HepG2 (cell line): Measurements from ENCODE around the gene NEURL2. TPM values are rescaled to one million over a fixed set of nuclear protein-coding genes. Genes with fewer than 3 reads are reported as not detected.

Experiments
- CEBPB ChIP-seq: IDR thresholded peaks from 2 replicates; pipeline ENCODE4 v1.6.1; 2011; ENCODE audit warnings: low read depth, low read length, improper control_type of control experiment, borderline replicate concordance
- FOSL1 ChIP-seq: sonication (generic); formaldehyde crosslinking; IDR thresholded peaks from 2 replicates; pipeline ENCODE4 v1.9.0; 2021; ENCODE audit warnings: missing genetic modification reagents, borderline replicate concordance
- KAT2B ChIP-seq: fragments of 150-350 bp; IDR thresholded peaks from 2 replicates; pipeline ENCODE4 v1.6.1; 2014; ENCODE audit warnings: low read depth, low read length, borderline replicate concordance
- MAF1 ChIP-seq: sonication (generic); formaldehyde crosslinking; IDR thresholded peaks from 2 replicates; pipeline ENCODE4 v1.5.0; 2020; ENCODE audit warnings: missing genetic modification reagents, borderline replicate concordance
- MATR3 ChIP-seq: sonication (generic); formaldehyde crosslinking; IDR thresholded peaks from 2 replicates; pipeline ENCODE4 v1.4.0; 2020; ENCODE audit warnings: missing genetic modification reagents
- MAZ ChIP-seq, 2 experiments: sonication (generic) in 1 of 2; formaldehyde crosslinking in 1 of 2; IDR thresholded peaks; 2 replicates each; pipeline versions ENCODE4 v1.5.0 to v1.6.1; 2012 to 2020; ENCODE audit warnings: low read depth in 2 of 2, mild to moderate bottlenecking in 2 of 2, borderline replicate concordance in 1 of 2, improper control_type of control experiment in 1 of 2, low read length in 1 of 2, missing genetic modification reagents in 1 of 2, moderate library complexity in 1 of 2
- MLLT10 ChIP-seq: sonication (generic); formaldehyde crosslinking; IDR thresholded peaks from 2 replicates; pipeline ENCODE4 v1.4.0; 2020; ENCODE audit warnings: missing genetic modification reagents
- NAIF1 ChIP-seq: sonication (generic); formaldehyde crosslinking; IDR thresholded peaks from 2 replicates; pipeline ENCODE4 v1.5.0; 2020; ENCODE audit warnings: mild to moderate bottlenecking, missing genetic modification reagents, borderline replicate concordance
- NCOA2 ChIP-seq: sonication (generic); formaldehyde crosslinking; IDR thresholded peaks from 2 replicates; pipeline ENCODE4 v1.8.0; 2022; ENCODE audit warnings: inconsistent platforms
- NONO ChIP-seq, 2 experiments: fragments of 450-650 bp in 1 of 2; sonication (generic) in 1 of 2; formaldehyde crosslinking in 1 of 2; IDR thresholded peaks in 1 of 2; conservative IDR thresholded peaks in 1 of 2; 2 replicates each; pipeline versions ENCODE4 v1.6.1 to v1.8.0; 2017 to 2022; ENCODE audit warnings: mild to moderate bottlenecking in 1 of 2, missing genetic modification reagents in 1 of 2, moderate library complexity in 1 of 2
- TCF12 ChIP-seq, 2 experiments: fragments of 450-650 bp in 1 of 2; sonication (generic) in 1 of 2; formaldehyde crosslinking in 1 of 2; IDR thresholded peaks; 2 replicates each; pipeline versions ENCODE4 v1.6.1 to v1.8.0; 2017 to 2022; ENCODE audit warnings: antibody characterized with exemption in 1 of 2, mild to moderate bottlenecking in 1 of 2, missing genetic modification reagents in 1 of 2, moderate library complexity in 1 of 2
- TOPORS ChIP-seq: sonication (generic); formaldehyde crosslinking; IDR thresholded peaks from 2 replicates; pipeline ENCODE4 v1.8.0; 2023; ENCODE audit warnings: mild to moderate bottlenecking, missing genetic modification reagents
- ZFP62 ChIP-seq: sonication (generic); formaldehyde crosslinking; IDR thresholded peaks from 2 replicates; pipeline ENCODE4 v1.4.0; 2020; ENCODE audit warnings: missing genetic modification reagents
- ZNF264 ChIP-seq: sonication (generic); formaldehyde crosslinking; IDR thresholded peaks from 2 replicates; pipeline ENCODE4 v1.4.0; 2020; ENCODE audit warnings: missing genetic modification reagents
- ZNF629 ChIP-seq: sonication (generic); formaldehyde crosslinking; conservative IDR thresholded peaks from 2 replicates; pipeline ENCODE4 v1.5.0; 2020; ENCODE audit warnings: missing genetic modification reagents
- ZNF678 ChIP-seq: sonication (generic); formaldehyde crosslinking; IDR thresholded peaks from 2 replicates; pipeline ENCODE4 v1.4.0; 2020; ENCODE audit warnings: mild to moderate bottlenecking, missing genetic modification reagents
- ZNF749 ChIP-seq: sonication (generic); formaldehyde crosslinking; IDR thresholded peaks from 2 replicates; pipeline ENCODE4 v1.8.0; 2022; ENCODE audit warnings: mild to moderate bottlenecking, missing genetic modification reagents, moderate library complexity, borderline replicate concordance
- ZNF788 ChIP-seq: sonication (generic); formaldehyde crosslinking; IDR thresholded peaks from 2 replicates; pipeline ENCODE4 v1.5.0; 2020; ENCODE audit warnings: mild to moderate bottlenecking, missing genetic modification reagents, borderline replicate concordance
- polyA plus RNA-seq, 8 experiments: library from polyadenylated mRNA; depleted of rRNA in 3 of 8; stranded (reverse) in 7 of 8; unstranded in 1 of 8; fragments of >200 nt; fragmentation: Illumina TruSeq in 4 of 8; extraction: Trizol in 4 of 8; gene quantifications; 2 replicates each; pipeline versions ENCODE4 v1.2.1 to v1.2.3, GENCODE V29; 2011 to 2016; ENCODE audit warnings: low read depth in 4 of 8, missing spikeins in 1 of 8, mixed read lengths in 1 of 8; ENCODE audit not compliant: insufficient read depth in 1 of 8
- total RNA-seq, 5 experiments: library from RNA; depleted of rRNA; stranded (reverse); fragments of >200 nt; fragmentation: Illumina TruSeq; extraction: Trizol; gene quantifications; 2 replicates each; pipeline ENCODE4 v1.2.3, GENCODE V29; 2016; ENCODE audit warnings: low read depth in 1 of 5
- TF ChIP-seq, protein P1 (sequence below): sonication (generic); formaldehyde crosslinking; IDR thresholded peaks from 2 replicates; pipeline ENCODE4 v1.4.0; 2020; ENCODE audit warnings: missing genetic modification reagents
- TF ChIP-seq, protein P2 (sequence below): sonication (generic); formaldehyde crosslinking; IDR thresholded peaks from 2 replicates; pipeline ENCODE4 v1.4.0; 2020; ENCODE audit warnings: missing genetic modification reagents
- TF ChIP-seq, protein P3 (sequence below): IDR thresholded peaks from 2 replicates; pipeline ENCODE4 v1.6.1; 2016; ENCODE audit warnings: missing genetic modification reagents, missing compliant biosample characterization

The NEURL2 gene
- total and polyA plus RNA-seq, 2 of the 13 experiments (the other 11 are each of a cell fraction or from before 2014, with no cell fraction given), result 7.2 to 9.7 TPM

DNA sequence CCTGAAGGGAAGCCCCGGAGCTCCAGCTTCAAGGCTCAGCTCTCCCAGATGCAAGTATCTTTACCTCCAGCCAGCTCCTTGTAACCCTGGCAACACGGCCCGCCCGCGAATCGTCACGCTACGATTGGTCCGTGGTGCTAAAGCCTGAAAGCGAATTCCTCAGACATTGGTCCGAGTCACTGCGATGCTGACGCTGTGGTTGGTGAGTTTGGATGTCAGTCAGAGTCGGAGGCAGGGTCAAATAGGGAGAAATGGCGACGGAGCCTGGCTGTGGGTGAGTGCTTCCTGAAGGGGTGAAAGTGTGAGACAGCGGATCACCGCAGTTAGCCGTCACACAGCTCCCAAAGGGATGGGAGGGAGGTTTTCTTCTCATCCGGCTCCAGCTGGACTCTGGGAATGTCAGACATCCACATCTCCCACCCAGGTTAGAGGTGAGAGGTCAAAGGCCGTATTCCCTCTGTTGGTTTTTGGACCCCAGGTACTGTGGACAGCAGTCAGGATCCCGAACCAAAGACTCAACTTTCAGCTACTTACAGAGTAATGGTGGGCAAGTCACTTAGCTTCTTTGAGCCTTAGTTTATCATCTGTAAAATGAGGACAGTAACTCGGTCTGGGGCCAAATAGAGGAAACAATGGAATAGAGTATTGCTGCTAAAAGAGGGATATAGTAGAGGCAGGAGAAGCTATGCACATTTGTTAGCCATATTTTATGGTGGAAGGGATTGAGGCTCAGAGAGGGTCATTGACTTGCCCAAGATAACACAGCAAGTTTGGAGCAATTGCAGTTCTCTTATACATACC, 9.8 kb downstream of the NEURL2 start, which contains the start of gene ZSWIM1 (continued):
- TF ChIP-seq ZNF678 (CRISPR knock-in tag) (peak; percentile 86), MATR3 (CRISPR knock-in tag) (no peak), ZNF788 (CRISPR knock-in tag) (peak; percentile 53; the same call in 1 of the 2 replicates), CEBPB (no peak), ZNF629 (CRISPR knock-in tag) (no peak), ZNF749 (CRISPR knock-in tag) (0 out of 2 replicates have a peak, but pooled peaks have one; percentile 41), MAZ (IDR thresholded peaks at IDR 0.05; ENCODE audit: borderline replicate concordance, low read depth, low read length) (no peak), MAZ (CRISPR knock-in tag; IDR thresholded peaks at IDR 0.05; ENCODE audit: low read depth) (peak; percentile 59; the same call in 1 of the 2 replicates), ZNF264 (CRISPR knock-in tag) (no peak; the same call in 1 of the 2 replicates), KAT2B (no peak), NAIF1 (CRISPR knock-in tag) (no peak), MLLT10 (CRISPR knock-in tag) (no peak), NCOA2 (CRISPR knock-in tag) (peak; percentile 24), MAF1 (no peak; the same call in 1 of the 2 replicates), TOPORS (CRISPR knock-in tag) (no peak), ZFP62 (no peak), NONO (IDR thresholded peaks at IDR 0.05) (no peak), NONO (CRISPR knock-in tag; conservative IDR thresholded peaks at IDR 0.05) (peak; percentile 84), TCF12 (IDR thresholded peaks at IDR 0.05) (no peak), TCF12 (CRISPR knock-in tag; IDR thresholded peaks at IDR 0.05) (no peak), FOSL1 (CRISPR knock-in tag) (no peak)
- TF ChIP-seq, protein P1, sequence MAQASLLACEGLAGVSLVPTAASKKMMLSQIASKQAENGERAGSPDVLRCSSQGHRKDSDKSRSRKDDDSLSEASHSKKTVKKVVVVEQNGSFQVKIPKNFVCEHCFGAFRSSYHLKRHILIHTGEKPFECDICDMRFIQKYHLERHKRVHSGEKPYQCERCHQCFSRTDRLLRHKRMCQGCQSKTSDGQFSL, result no peak
- TF ChIP-seq, protein P2, sequence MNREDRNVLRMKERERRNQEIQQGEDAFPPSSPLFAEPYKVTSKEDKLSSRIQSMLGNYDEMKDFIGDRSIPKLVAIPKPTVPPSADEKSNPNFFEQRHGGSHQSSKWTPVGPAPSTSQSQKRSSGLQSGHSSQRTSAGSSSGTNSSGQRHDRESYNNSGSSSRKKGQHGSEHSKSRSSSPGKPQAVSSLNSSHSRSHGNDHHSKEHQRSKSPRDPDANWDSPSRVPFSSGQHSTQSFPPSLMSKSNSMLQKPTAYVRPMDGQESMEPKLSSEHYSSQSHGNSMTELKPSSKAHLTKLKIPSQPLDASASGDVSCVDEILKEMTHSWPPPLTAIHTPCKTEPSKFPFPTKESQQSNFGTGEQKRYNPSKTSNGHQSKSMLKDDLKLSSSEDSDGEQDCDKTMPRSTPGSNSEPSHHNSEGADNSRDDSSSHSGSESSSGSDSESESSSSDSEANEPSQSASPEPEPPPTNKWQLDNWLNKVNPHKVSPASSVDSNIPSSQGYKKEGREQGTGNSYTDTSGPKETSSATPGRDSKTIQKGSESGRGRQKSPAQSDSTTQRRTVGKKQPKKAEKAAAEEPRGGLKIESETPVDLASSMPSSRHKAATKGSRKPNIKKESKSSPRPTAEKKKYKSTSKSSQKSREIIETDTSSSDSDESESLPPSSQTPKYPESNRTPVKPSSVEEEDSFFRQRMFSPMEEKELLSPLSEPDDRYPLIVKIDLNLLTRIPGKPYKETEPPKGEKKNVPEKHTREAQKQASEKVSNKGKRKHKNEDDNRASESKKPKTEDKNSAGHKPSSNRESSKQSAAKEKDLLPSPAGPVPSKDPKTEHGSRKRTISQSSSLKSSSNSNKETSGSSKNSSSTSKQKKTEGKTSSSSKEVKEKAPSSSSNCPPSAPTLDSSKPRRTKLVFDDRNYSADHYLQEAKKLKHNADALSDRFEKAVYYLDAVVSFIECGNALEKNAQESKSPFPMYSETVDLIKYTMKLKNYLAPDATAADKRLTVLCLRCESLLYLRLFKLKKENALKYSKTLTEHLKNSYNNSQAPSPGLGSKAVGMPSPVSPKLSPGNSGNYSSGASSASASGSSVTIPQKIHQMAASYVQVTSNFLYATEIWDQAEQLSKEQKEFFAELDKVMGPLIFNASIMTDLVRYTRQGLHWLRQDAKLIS (CRISPR knock-in tag), result no peak; the same call in 1 of the 2 replicates
- TF ChIP-seq, protein P3, sequence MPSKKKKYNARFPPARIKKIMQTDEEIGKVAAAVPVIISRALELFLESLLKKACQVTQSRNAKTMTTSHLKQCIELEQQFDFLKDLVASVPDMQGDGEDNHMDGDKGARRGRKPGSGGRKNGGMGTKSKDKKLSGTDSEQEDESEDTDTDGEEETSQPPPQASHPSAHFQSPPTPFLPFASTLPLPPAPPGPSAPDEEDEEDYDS, result peak; percentile 99
